NCI-H2227 (cell line): ENCODE data around the gene TXNDC2.
"Not testable (repeated sequence)": the region's sequence is repeated elsewhere in the genome, so short reads cannot be mapped to it uniquely, and the experiment has no call there.

ENCODE experiments used
- DNase-seq: peaks from one replicate; lab custom pipeline; 2025; ENCODE audit not compliant: unreplicated experiment; lab: John Stamatoyannopoulos, UW

The TXNDC2 gene

GRCh38 chr18:9885170-9886004 lies at the start of gene TXNDC2:
TXNDC2 (plus strand) TSS chr18:9885973; CDS start chr18:9886681, 708 bp downstream.
- DNase-seq, result no peak

- no peak for DNase-seq
Observed at GRCh38 chr18:9838144-9838877, 47.5 kb upstream of the TXNDC2 start.

- no peak for DNase-seq
Observed at GRCh38 chr18:9839211-9839610, 46.6 kb upstream of the TXNDC2 start.

- no peak for DNase-seq
Observed at GRCh38 chr18:9839853-9840252, 45.9 kb upstream of the TXNDC2 start.

- DNase-seq, result no peak
Observed at GRCh38 chr18:9841752-9842151, 44.0 kb upstream of the TXNDC2 start.

GRCh38 chr18:9842448-9842847 lies 43.3 kb upstream of the TXNDC2 start:
- no peak for DNase-seq

- DNase-seq, result no peak
Observed at GRCh38 chr18:9845256-9845655, 40.5 kb upstream of the TXNDC2 start.

GRCh38 chr18:9846162-9846925 lies 39.4 kb upstream of the TXNDC2 start:
- DNase-seq, result no peak

- DNase-seq, result no peak
Observed at GRCh38 chr18:9848170-9848879, 37.4 kb upstream of the TXNDC2 start.

GRCh38 chr18:9849407-9850283 lies 36.1 kb upstream of the TXNDC2 start:
- no peak for DNase-seq

GRCh38 chr18:9850309-9850708 lies 35.5 kb upstream of the TXNDC2 start:
- no peak for DNase-seq

- DNase-seq, result no peak
Observed at GRCh38 chr18:9851511-9851910, 34.3 kb upstream of the TXNDC2 start.

GRCh38 chr18:9852266-9853081 lies 33.3 kb upstream of the TXNDC2 start:
- no peak for DNase-seq

- DNase-seq, result no peak
Observed at GRCh38 chr18:9854801-9855676, 30.7 kb upstream of the TXNDC2 start.

- DNase-seq, result no peak
Observed at GRCh38 chr18:9855681-9856080, 30.1 kb upstream of the TXNDC2 start.

GRCh38 chr18:9856092-9856491 lies 29.7 kb upstream of the TXNDC2 start:
- no peak for DNase-seq

- DNase-seq, result not testable (repeated sequence)
Observed at GRCh38 chr18:9857479-9857998, 28.2 kb upstream of the TXNDC2 start.

GRCh38 chr18:9858642-9859041 lies 27.1 kb upstream of the TXNDC2 start:
- DNase-seq, result no peak
